HG03097 (cell line): ENCODE results near the gene CEP72.

ENCODE experiments used
- ATAC-seq: cut with Tn5 transposase; IDR thresholded peaks from one replicate; pipeline ENCODE4 v1.9.1; 2021; ENCODE audit not compliant: unreplicated experiment, low FRiP score

The CEP72 gene

GRCh38 chr5:651296-652022 is 39.3 kb downstream of the CEP72 start:
- ATAC-seq = no peak

GRCh38 chr5:652023-652515 is 39.9 kb downstream of the CEP72 start:
- ATAC-seq = no peak

DNA sequence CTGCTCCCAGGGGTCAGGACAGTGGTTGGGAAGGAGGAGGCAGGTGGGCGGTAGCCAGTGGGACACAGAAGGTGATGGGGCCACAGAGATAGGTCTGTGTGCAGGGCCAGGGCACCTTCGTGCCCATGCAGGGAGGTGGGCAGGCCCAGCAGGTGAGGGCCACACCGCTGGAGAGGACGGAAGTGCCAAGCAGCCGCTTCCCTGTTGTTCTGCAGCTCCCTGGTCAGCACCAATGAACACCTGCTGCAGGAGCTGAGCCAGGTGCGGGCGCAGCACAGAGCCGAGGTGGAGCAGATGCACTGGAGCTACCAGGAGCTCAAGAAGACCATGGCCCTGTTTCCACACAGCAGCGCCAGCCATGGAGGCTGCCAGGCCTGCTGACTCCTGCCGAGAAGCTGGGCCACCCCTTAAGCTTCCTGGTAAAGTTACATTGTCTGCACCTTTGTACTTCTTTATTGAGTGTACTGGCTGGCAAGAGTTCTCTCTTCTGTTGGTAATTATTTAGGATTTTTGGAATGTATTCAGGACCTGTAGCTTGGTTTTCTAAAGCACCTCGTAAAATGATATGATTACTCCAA is 40.7 kb downstream of the CEP72 start:
- ATAC-seq = no peak

- no peak for ATAC-seq
Measured at GRCh38 chr5:654071-654778, 42.1 kb downstream of the CEP72 start.

- ATAC-seq = no peak
Measured at GRCh38 chr5:655406-655805, 43.3 kb downstream of the CEP72 start.

- no peak for ATAC-seq
Measured at GRCh38 chr5:657570-657969, 45.4 kb downstream of the CEP72 start.

- ATAC-seq = no peak
Measured at GRCh38 chr5:658103-658502, 46.0 kb downstream of the CEP72 start.

DNA sequence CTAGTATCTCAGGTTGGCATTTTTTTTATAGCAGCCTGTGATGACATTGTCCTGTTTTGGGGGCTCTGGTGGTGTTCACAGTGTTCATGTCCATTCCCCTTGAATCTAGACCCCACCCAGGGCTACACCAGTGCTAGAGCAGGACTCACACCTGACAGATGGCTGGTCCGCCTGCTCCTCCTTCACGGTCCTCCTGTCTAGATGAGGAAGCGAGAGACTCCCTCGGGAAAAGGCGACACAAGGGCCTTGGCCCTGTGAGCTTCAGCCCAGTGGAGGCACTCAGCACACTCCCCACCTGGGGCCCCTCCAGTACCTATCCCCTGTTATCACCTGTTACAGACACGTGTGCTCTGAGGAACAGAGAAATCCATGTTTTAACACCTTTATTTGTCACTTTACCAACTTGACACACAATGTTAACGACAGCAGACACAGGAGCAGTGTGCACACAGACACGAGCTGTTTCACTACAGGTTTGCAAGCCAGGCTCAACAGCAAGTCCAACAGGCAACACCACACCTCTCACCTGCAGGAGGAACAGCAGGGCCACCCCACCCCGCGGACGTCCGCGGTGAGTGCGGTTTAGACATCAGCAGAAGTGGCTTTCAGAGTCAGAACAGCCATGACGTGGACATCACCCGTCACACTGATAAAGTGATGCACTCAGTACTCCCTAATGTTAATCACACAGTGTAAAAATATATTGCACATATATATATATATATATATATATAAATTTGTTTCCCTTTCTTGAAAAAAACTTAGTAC is 47.5 kb downstream of the CEP72 start:
- no peak for ATAC-seq

GRCh38 chr5:660491-661030 is 48.4 kb downstream of the CEP72 start:
- no peak for ATAC-seq

DNA sequence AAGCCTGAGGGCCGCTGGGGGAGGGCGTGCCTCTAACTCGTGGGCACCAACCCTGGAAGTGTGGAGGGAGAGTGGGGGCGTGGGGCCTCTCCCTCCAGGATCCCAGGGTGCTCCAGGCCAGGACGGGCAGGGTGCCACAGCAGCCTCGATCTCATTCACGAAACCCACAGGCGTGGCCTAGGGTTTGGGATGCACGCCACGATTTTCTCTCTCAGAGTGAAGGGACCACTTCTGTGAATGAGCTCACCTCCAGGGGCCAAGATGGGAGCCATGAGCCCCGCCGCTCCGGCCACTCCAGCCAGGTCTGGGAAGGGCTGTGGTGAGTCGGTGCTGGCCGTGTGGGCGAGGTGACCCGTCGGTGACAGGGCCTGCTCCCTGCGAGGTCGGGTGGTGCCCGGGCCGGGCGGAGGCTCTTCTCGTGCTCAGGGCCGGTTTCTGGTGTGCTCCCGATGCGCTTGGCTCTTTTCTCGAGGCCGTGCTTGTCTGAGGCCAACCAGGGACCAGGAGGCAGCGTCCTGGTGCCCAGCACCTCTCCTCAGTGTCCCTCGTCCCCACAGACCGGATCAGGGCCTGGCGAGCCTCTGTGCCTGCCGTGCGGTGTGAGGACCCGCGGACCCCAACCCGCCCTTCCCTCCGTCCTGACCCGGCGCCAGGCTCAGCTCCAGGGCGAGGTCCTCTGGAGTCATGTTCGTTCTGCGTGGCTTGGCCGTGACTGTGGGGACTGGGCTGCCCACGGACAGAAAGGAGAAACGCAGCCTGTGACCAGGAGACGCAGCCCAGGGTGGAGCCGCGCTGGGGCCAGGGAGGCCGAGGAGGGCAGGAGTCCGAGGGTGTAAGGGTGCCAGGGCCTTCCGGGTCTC is 50.0 kb downstream of the CEP72 start:
- ATAC-seq = no peak

- ATAC-seq = no peak
Measured at GRCh38 chr5:662751-663435, 50.8 kb downstream of the CEP72 start.

GRCh38 chr5:663436-664342 is 51.5 kb downstream of the CEP72 start:
- ATAC-seq = no peak

DNA sequence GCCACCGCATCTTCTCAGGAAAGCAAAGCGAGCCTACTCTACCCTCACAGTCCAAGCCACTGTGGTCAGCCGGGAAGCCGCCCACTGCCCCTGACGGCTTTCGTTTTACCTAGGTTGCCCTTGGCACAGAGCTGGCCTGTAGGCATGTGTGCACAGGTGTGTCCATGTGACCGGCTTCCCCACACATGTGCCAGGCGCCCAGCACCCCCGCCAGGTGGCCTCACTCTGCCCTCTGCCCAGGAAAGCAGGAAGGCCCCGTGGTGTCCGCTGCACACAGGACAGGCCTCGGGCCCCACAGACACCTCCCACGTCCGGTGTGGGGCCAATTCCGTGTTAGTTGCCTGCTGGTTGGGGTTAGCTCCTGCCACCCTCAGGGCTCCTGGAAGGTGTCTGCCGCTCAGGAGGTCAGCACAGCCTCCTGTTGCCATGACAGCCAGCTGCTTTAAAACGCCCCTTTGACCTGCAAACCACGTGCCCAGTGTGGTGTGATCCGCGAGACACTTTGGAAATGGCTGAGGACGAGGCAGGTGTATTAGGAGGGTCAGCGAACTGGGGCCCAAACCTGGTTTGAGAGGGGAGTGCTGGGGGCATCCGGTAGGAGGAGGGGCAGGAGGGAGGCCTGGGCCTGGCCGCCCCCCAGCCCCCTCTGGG is 52.3 kb downstream of the CEP72 start:
- ATAC-seq = no peak

DNA sequence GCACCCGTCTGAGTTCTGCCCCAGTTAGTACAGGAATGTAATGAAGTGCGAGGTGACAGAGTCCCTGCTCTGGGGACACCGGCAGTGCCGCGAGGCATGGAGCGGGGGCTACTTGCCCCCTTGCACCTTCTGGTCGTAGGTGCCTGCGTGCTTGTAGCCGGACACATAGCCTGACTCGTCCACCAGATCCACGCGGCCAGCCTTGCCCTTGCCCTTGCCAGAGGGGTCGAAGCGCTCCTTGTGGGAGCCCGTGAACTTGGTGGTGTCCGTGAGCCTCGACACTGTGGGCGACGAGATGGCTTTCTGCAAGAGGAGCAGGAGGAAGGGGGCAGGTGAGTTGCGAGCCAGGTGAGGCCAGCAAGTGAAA is 52.8 kb downstream of the CEP72 start:
- ATAC-seq = no peak

- ATAC-seq = no peak
Measured at GRCh38 chr5:665541-665955, 53.4 kb downstream of the CEP72 start.

DNA sequence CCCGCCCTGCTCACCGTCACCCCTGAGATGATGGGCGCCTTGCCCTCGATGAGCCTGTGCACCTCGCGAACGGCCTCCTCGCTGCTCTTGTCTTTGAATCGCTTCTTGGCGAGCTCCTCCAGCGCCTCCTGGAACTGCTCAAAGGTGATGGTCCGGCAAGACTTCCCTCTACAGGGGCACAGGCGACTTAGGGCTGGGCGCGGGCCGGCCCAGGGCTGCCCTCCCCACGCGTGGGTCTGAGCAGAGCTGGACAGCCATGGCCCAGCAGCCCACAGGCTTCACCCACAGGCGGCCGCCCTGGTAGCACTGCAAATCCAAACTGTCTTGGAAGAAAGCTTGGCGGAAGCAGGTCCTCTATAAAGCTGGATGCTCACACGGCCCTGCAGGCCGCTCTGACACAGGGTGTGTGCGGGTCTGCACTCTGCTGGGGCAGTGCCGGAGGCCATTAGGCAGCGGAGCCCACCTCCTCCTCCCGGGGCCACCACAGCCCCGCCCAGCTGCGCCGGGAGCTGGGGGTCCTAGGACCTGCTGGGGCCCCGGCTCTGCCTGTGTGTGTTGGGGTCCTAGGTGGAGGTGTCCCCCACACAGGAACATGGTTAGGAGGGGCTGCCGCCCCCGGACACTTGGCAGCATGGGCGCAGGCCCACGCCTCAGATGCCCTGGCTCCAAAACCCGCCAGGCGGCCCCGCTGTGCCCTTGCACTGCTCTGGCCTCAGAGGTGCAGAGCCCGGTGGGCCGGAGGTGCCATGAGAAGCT is 54.0 kb downstream of the CEP72 start:
- ATAC-seq = no peak
